ENCODE results near the gene ARID4A.

DNA sequence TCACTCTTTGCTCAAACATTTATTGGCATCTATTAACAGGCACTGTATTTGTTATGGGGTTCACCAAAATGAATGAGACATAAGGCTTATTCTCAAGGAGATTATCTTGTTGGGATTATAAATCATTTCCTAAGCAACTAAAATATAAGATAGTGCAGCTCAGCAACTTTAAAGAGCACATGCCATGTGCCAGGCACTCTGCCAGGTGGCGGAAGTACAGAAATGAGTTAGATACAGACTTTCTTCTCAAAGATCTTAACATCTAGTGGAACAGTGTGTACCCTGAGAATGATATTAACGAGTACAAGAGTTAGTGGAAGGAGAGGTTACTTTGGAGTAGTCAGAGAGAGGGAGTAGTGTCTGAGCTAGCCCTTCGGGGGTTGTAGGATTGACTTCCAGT lies 68.9 kb downstream of the ARID4A start:
- TF ChIP-seq POLR2AphosphoS5 (IDR thresholded peaks at IDR 0.05; ENCODE audit: low read length) (no peak), RAD51 (IDR thresholded peaks at IDR 0.05) (no peak), NR2C2 (IDR thresholded peaks at IDR 0.05; ENCODE audit: borderline replicate concordance, control insufficient read depth, insufficient read length, low read depth) (no peak), BRCA1 (IDR thresholded peaks at IDR 0.05; ENCODE audit: low read depth, low read length) (no peak), TCF3 (IDR thresholded peaks at IDR 0.05; ENCODE audit: borderline replicate concordance, insufficient read depth, low read depth, low read length) (no peak), MXI1 (IDR thresholded peaks at IDR 0.05; ENCODE audit: low read depth, low read length) (no peak), USF2 (IDR thresholded peaks at IDR 0.05; ENCODE audit: borderline replicate concordance, low read depth, low read length) (no peak), SMAD5 (IDR thresholded peaks at IDR 0.05; ENCODE audit: low read depth) (no peak), EGR1 (IDR thresholded peaks at IDR 0.05; ENCODE audit: borderline replicate concordance in 1 of 2, low read depth in 2 of 2, low read length in 2 of 2) (no peak), BHLHE40 (IDR thresholded peaks at IDR 0.05; ENCODE audit: borderline replicate concordance in 1 of 2, low read depth in 2 of 2, low read length in 1 of 2) (no peak)
- TF ChIP-seq, protein P1, sequence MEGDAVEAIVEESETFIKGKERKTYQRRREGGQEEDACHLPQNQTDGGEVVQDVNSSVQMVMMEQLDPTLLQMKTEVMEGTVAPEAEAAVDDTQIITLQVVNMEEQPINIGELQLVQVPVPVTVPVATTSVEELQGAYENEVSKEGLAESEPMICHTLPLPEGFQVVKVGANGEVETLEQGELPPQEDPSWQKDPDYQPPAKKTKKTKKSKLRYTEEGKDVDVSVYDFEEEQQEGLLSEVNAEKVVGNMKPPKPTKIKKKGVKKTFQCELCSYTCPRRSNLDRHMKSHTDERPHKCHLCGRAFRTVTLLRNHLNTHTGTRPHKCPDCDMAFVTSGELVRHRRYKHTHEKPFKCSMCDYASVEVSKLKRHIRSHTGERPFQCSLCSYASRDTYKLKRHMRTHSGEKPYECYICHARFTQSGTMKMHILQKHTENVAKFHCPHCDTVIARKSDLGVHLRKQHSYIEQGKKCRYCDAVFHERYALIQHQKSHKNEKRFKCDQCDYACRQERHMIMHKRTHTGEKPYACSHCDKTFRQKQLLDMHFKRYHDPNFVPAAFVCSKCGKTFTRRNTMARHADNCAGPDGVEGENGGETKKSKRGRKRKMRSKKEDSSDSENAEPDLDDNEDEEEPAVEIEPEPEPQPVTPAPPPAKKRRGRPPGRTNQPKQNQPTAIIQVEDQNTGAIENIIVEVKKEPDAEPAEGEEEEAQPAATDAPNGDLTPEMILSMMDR (IDR thresholded peaks at IDR 0.05 in 2 of 3, conservative IDR thresholded peaks at IDR 0.05 in 1 of 3; ENCODE audit: control insufficient read depth in 2 of 3, extremely low read depth in 1 of 3, insufficient read depth in 1 of 3, low read depth in 3 of 3, low read length in 3 of 3) = no peak
